MM.1S (cell line): ENCODE measurements around the gene MTFMT.

Experiments used
- CTCF ChIP-seq: fragments of 300-600 bp; sonication (generic); IDR thresholded peaks from 2 replicates; pipeline ENCODE4 v1.5.1; 2016; ENCODE audit warnings: antibody characterized with exemption, low read length, mixed read lengths
- EZH2 ChIP-seq: fragments of 300-600 bp; sonication (generic); optimal IDR thresholded peaks from 2 replicates; pipeline ENCODE3; 2017; ENCODE audit warnings: low read depth, mild to moderate bottlenecking, antibody characterized with exemption, low read length, mixed read lengths
- EZH2phosphoT487 ChIP-seq: fragments of 300-600 bp; sonication (generic); IDR thresholded peaks from 2 replicates; pipeline ENCODE4 v1.6.1; 2018; ENCODE audit warnings: antibody characterized with exemption, low read length

- no peak for TF ChIP-seq CTCF
- TF ChIP-seq EZH2 = no peak
- TF ChIP-seq EZH2phosphoT487 = no peak
Measured at GRCh38 chr15:64975390-64975789, 54.0 kb downstream of the MTFMT start.
